DMS114 treated with DMSO at 0.1 percent for 48 hours (cell line): ENCODE data around the gene ZNF469.

Experiments
- DNase-seq: peaks from one replicate; lab custom pipeline; 2025; ENCODE audit not compliant: unreplicated experiment; lab: John Stamatoyannopoulos, UW

Gene ZNF469

GRCh38 chr16:88390735-88391134 is 8.0 kb downstream of the ZNF469 start:
- no peak for DNase-seq

GRCh38 chr16:88391144-88391850 is 8.5 kb downstream of the ZNF469 start:
- DNase-seq, result no peak

GRCh38 chr16:88392111-88392510 is 9.4 kb downstream of the ZNF469 start:
- no peak for DNase-seq

GRCh38 chr16:88392616-88393015 is 9.9 kb downstream of the ZNF469 start:
- no peak for DNase-seq

GRCh38 chr16:88393034-88393433 is 10.3 kb downstream of the ZNF469 start:
- DNase-seq, result no peak

- DNase-seq, result no peak
These were observed 10.8 kb downstream of the ZNF469 start for GRCh38 chr16:88393571-88393970.

- DNase-seq, result no peak
These were observed 11.7 kb downstream of the ZNF469 start for GRCh38 chr16:88394426-88394825.

- DNase-seq, result no peak
These were observed 13.2 kb downstream of the ZNF469 start for GRCh38 chr16:88395669-88396584.

GRCh38 chr16:88398170-88398873 is 15.6 kb downstream of the ZNF469 start:
- DNase-seq, result no peak

GRCh38 chr16:88398874-88399178 is 16.1 kb downstream of the ZNF469 start:
- no peak for DNase-seq

GRCh38 chr16:88400186-88400585 is 17.4 kb downstream of the ZNF469 start:
- DNase-seq, result no peak

- no peak for DNase-seq
These were observed 19.0 kb downstream of the ZNF469 start for GRCh38 chr16:88401604-88402246.

- DNase-seq, result no peak
These were observed 19.9 kb downstream of the ZNF469 start for GRCh38 chr16:88402551-88403240.

GRCh38 chr16:88403794-88404581 is 21.2 kb downstream of the ZNF469 start:
- no peak for DNase-seq

GRCh38 chr16:88404769-88405168 is 22.0 kb downstream of the ZNF469 start:
- DNase-seq, result no peak

GRCh38 chr16:88405216-88406060 is 22.7 kb downstream of the ZNF469 start:
- DNase-seq, result no peak

GRCh38 chr16:88406096-88407041 is 23.6 kb downstream of the ZNF469 start:
- DNase-seq, result no peak

GRCh38 chr16:88407042-88407420 is 24.3 kb downstream of the ZNF469 start:
- DNase-seq, result no peak
